ENCODE results near the gene HADH.

DNA sequence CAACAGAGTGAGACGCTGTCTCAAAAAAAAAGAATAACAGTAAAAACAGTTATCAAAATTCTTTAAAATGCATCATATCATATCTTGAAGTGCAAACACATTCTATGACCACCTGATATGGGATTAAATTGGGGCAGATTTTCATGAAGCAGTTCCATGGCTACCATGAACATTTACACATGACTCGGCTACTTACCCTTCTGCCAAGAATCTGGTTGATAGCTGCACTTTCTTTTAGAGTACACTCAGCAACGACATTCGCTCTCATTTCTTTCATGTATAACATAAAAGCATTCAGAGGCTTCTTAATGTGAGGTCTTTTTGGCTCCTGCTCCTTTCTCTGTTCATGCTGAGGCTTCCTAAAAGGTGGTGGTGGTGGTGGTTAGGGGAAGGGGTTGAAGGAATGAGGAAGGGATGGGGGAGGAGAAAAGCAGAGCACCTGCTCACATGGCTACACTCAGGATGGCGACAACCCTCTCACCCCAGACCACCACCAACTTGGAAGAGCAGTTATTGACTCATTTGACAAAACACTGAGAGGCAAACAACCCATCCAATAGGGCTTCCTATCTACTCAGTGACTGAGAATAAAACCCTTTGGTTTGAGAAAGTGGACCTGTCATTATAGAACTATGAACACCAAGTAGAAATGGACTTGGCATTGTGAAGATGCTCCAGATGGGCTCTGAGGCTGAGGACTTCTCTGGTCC is 88.5 kb downstream of the HADH start:
- TF ChIP-seq YY1 (IDR thresholded peaks at IDR 0.05; ENCODE audit: insufficient read depth, insufficient read length) (no peak), ZNF274 (IDR thresholded peaks at IDR 0.05; ENCODE audit: low read depth, low read length) (no peak), SUZ12 (IDR thresholded peaks at IDR 0.05; ENCODE audit: extremely low read depth, insufficient read depth, insufficient read length) (no peak)
